Endometrial microvascular endothelial cells (primary cell): ENCODE results near the gene ARMH3. TPM values are rescaled to one million over a fixed set of nuclear protein-coding genes. Genes with fewer than 3 reads are reported as not detected.

Experiments
- in situ Hi-C: cut with HindIII; loops from 2 replicates; pipeline ENCODE4 v1.10.0; 2017; ENCODE audit warnings: low sequenced_read_pairs, low pct_unique_long_range_greater_than_20kb; ENCODE audit errors: inconsistent ontology term
- total RNA-seq: library from RNA; depleted of rRNA; stranded (reverse); fragments of >200 nt; gene quantifications from one replicate; pipeline ENCODE4 v1.2.3, GENCODE V29; 2015; ENCODE audit errors: inconsistent ontology term

The ARMH3 gene
- total RNA-seq, 1 donor from 2014 or later = 9.3 TPM

GRCh38 chr10:101919026-101919770, 136.8 kb downstream of the ARMH3 start:
- in situ Hi-C loops = no loop called here

DNA sequence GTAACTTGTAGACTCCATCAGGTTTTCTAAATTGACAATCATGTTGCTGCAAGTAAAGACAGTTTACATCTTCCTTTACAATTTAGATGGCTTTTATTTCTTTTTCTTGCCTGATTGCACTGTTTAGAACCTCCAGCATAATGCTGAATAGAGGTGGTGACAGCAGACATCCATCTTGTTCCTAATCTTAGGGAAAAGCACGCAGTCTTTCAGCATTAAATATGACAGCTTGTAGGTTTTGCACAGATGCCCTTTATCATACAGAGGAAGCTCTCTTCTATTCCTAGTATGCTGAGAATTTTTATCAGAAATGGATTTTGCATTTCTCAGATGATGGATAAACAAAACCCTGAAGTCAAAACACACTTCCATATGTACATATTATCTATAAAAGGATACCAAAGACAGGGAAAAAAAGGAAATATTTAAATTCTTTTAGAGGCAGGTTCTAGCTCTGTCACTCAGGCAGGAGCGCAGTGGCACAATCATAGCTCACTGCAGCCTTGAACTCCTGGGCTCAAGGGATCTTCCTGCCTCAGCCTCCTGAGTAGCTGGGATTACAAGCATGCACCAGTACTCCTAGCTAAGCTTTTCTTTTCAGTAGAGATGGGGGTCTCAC, 143.3 kb downstream of the ARMH3 start:
- in situ Hi-C loops = no loop called here

DNA sequence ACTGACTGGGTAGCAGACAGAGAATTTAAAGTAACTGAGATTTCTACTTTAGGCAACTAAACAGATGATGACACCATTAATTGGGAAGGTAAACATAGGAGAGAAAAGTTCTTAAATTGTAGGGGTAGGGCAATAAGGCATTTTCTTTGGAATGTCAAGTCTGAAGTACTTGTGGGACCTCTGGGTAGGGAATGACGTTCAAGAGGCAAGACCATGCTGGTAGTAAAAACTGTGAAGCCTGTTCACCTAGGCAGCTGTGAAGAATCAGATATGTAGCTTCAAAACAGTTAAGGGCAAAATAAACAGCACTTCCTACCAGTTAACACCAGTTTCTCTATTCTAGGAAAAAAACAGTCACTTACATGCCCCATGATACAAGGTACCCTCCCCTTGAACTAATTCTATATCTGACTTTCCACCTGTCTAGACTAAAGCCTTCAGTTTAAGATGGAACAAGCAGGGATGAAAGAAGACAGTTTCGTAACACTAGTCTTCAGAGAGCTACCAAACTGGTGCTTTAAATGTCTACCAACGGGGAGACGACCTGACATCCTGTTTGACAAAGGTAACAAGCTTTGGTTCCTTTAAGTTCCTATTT, 149.3 kb downstream of the ARMH3 start:
- in situ Hi-C loops = no loop called here

- in situ Hi-C loops = no loop called here
Observed at GRCh38 chr10:101905251-101905650, 150.7 kb downstream of the ARMH3 start.

GRCh38 chr10:101903827-101904550, 152.0 kb downstream of the ARMH3 start:
- in situ Hi-C loops = no loop called here

GRCh38 chr10:101902820-101903145, 153.2 kb downstream of the ARMH3 start:
- in situ Hi-C loops = no loop called here

- in situ Hi-C loops = no loop called here
Observed at GRCh38 chr10:101902032-101902819, 153.7 kb downstream of the ARMH3 start.

DNA sequence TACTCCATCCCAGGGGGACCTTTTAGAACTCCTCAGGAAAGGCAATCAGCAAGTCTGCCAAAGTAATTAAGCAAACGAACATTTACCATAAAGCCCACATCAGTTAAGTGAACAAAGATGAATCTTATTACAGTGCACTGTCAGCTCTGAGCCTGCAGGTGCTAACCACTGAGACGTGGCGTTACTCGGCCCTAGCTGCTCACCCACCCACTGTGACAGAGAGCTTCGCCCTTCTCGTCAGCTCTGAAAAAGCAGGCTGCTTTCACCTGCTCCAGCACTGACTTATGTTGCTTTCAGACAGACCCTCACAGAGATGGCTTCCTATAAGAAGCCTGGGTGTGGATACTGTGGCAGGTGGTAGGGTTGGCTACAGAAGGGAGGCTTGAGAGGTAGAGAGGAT, 154.6 kb downstream of the ARMH3 start:
- in situ Hi-C loops = no loop called here

GRCh38 chr10:101897633-101898032, 158.3 kb downstream of the ARMH3 start:
- in situ Hi-C loops = loop anchor here (25.0 kb wide), 1 partner anchor 90 kb away; no protein-coding TSS in a partner anchor

- in situ Hi-C loops = loop anchor here (25.0 kb wide), 1 partner anchor 91 kb away; no protein-coding TSS in a partner anchor
Observed at GRCh38 chr10:101896225-101896877, 159.6 kb downstream of the ARMH3 start.

GRCh38 chr10:101895781-101896180, 160.2 kb downstream of the ARMH3 start:
- in situ Hi-C loops = loop anchor here (25.0 kb wide), 1 partner anchor 92 kb away; no protein-coding TSS in a partner anchor

DNA sequence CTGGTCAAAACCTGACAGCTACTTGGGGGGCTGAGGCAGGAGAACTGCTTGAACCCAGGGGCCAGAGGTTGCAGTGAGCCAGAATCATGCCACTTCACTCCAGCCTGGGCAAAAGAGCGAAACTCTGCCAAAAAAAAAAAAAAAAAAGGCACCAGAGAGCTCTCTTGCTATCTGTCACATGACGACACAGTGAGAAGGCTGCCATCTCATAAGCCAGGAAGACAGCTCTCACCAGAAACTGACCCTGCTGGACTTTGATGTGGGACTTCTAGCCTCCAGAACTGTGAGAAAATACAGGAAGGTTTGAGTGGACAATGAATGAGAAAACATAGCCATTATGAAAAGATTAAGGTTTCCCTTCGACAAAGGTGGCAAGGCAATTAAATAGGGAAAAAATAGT, 161.2 kb downstream of the ARMH3 start:
- in situ Hi-C loops = loop anchor here (25.0 kb wide), 1 partner anchor 93 kb away; no protein-coding TSS in a partner anchor

GRCh38 chr10:101894266-101894665, 161.7 kb downstream of the ARMH3 start:
- in situ Hi-C loops = loop anchor here (25.0 kb wide), 1 partner anchor 93 kb away; no protein-coding TSS in a partner anchor

DNA sequence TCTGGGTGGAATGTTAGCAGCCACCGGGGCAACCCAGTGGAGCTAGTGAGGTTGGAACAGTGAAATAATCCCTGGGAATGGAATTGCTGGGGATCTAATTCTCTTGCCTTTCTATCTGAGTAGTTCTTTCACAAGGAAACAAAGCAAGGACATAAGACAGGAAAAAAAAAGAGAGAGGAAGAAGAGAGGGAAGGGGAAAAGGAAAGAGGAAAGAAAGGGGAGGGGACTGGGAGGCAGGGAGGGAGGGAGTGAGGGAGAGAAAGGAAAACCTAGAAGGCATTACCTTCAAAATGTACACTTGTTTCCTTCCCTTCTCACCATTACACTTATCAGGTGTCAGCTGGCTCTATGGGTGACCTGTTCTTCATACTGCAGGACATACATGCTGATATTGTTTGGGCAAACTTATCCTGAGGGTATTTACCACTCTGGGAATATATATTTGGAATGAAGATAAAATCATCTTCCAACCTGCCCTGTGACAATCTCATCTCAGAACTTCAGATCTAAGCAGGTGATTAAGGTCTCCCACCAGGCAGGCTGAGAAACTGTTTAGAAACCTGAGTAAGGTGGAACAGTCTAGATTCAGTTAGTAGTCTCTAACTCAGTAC, 162.4 kb downstream of the ARMH3 start:
- in situ Hi-C loops = loop anchor here (25.0 kb wide), 1 partner anchor 94 kb away; no protein-coding TSS in a partner anchor

DNA sequence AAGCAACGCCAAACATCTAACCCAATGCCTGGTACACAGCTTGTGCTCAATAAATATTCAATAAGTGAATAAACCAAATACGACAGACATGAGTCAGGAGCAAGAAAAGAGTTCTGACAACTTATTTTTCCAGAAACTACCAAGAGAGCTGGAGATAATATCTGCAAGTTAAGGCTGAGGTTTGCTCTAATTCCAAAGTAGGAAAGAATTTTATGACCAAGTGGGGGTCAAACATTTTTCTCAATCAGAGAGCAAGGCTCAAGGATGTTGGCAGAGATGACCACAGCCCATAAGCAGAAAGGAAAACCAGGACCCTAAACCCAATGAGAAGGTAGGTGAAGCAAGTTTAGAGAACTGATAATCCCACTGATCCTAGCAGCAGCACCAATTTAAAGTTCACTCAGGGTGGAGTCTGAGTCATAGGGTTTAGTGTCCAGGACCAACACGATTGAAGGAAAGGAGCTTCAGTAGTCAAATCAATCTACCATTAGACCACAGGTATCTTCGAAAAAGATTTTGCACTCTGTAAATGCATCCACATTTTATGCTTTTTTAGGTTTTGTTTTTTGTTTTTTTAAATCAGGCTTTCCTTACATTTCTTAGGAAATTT, 163.1 kb downstream of the ARMH3 start:
- in situ Hi-C loops = loop anchor here (25.0 kb wide), 1 partner anchor 94 kb away; no protein-coding TSS in a partner anchor

DNA sequence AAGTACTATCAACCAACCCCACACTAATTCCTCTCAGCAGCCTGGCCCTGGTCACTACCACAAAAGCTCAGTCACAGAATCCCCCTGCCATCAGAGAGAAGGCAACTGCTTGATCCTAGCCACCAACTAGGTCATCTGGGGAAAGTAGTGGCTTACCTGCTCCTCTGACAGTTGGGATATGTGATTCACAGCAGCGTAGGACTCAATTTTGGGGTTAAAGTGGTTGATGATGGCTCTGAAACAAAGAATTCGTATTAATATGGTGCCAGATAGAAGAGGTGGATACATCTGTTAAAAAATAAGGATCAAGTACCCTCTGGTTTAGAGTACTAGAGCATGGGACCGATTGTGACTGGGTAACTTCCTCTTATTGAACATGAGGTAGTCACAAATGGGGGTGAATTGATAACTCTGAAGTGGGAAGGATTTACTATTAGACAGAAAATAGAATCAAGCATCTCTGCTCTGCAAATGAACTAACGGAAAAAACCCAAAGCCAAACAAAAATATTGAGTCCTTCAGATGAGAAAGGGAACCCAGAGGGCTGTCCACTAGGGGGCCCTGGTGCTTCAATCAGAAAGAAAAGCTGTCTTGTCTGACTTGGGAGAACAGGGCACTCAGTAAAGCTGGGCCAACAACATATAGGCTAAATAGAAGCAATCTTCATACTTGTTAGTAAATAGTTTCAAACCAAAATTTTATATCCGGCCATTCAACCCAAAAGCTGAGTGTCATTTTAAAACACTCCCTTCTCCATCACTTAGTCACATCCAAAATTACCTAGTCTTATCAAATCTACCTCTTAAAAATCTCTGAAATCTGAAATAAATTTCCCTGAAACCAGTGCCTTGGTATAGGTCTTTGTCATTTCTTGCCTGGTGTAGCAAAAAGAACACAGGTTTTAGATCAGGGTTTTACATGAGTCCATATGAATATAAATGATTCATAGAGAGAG, 166.4 kb downstream of the ARMH3 start:
- in situ Hi-C loops = loop anchor here (25.0 kb wide), 1 partner anchor 98 kb away; no protein-coding TSS in a partner anchor
